Endothelial cell of umbilical vein (primary cell): ENCODE data around the gene TAF4B. TPM values are rescaled to one million over a fixed set of nuclear protein-coding genes. Genes with fewer than 3 reads are reported as not detected.

Experiments used
- BruUV-seq: library from RNA; stranded (reverse); fragments of 400-500 nt; replicated peaks from 2 replicates; lab custom pipeline; 2021; lab: Mats Ljungman, UMichigan
- CTCF ChIA-PET: fragments of 300-600, 350-600 bp; sonication (Branson Sonifier 250); formaldehyde crosslinking; loops from one replicate; lab custom pipeline; 2021; ENCODE audit warnings: antibody characterized with exemption, inconsistent platforms; lab: Charles Lee
- POLR2A ChIA-PET: fragments of 300-600, 350-600 bp; sonication (Branson Sonifier 250); formaldehyde crosslinking; loops from one replicate; lab custom pipeline; 2021; ENCODE audit warnings: antibody characterized with exemption, inconsistent platforms; lab: Charles Lee
- DNase-seq: peaks from one replicate; pipeline ENCODE4 v3.0.0-alpha.2; 2011; ENCODE audit warnings: low read depth, low spot score
- FAIRE-seq: peaks from 2 replicates; lab custom pipeline; 2011; peaks lifted over from hg19 to GRCh38; lab: Jason Lieb, UNC
- H2AFZ ChIP-seq: 2 replicates; pipeline ENCODE4 v1.6.0; 2012; ENCODE audit warnings: low read depth, low read length, control low read depth, inconsistent platforms
- H3K27ac ChIP-seq: 2 replicates; pipeline ENCODE4 v1.5.1; 2011; ENCODE audit warnings: low read depth, mild to moderate bottlenecking, control low read depth, low read length, moderate library complexity; ENCODE audit not compliant: insufficient read depth
- H3K27me3 ChIP-seq, 2 experiments: 2 replicates each; pipeline versions ENCODE4 v1.6.0 to v1.6.1; 2011; ENCODE audit warnings: low read length in 2 of 2, mixed read lengths in 1 of 2; ENCODE audit not compliant: control insufficient read depth in 2 of 2, insufficient read depth in 2 of 2
- H3K36me3 ChIP-seq, 2 experiments: 2 replicates in 1 of 2; 3 replicates in 1 of 2; pipeline ENCODE4 v1.5.1; 2011; ENCODE audit warnings: low read length in 2 of 2, mild to moderate bottlenecking in 1 of 2, moderate library complexity in 1 of 2; ENCODE audit not compliant: control insufficient read depth in 2 of 2, insufficient read depth in 2 of 2; ENCODE audit errors: extremely low read depth in 1 of 2
- H3K4me1 ChIP-seq: 3 replicates; pipeline ENCODE4 v1.5.1; 2011; ENCODE audit warnings: mild to moderate bottlenecking, low read length; ENCODE audit not compliant: control insufficient read depth, insufficient read depth; ENCODE audit errors: extremely low read depth
- H3K4me2 ChIP-seq: 2 replicates; pipeline ENCODE4 v1.6.1; 2011; ENCODE audit warnings: low read length, control low read depth, mixed read lengths; ENCODE audit not compliant: insufficient read depth
- H3K4me3 ChIP-seq, 3 experiments: fragments of 200-600 bp in 1 of 3; sonication (generic), shearing (Covaris generic) in 1 of 3; replicated peaks in 1 of 3; 2 replicates each; pipeline ENCODE4 v1.5.1; 2011 to 2016; ENCODE audit warnings: control low read depth in 3 of 3, low read length in 3 of 3, mild to moderate bottlenecking in 2 of 3, inconsistent platforms in 1 of 3, low read depth in 1 of 3, moderate library complexity in 1 of 3; ENCODE audit not compliant: insufficient read depth in 1 of 3
- H3K79me2 ChIP-seq: 2 replicates; pipeline ENCODE4 v1.6.0; 2012; ENCODE audit warnings: low read length, inconsistent platforms; ENCODE audit not compliant: control insufficient read depth, insufficient read depth
- H3K9ac ChIP-seq: replicated peaks from 2 replicates; pipeline ENCODE3; 2011; ENCODE audit warnings: low read length, control low read depth; ENCODE audit not compliant: insufficient read depth; ENCODE audit errors: extremely low read depth
- H3K9me1 ChIP-seq: replicated peaks from 3 replicates; pipeline ENCODE4 v1.6.0; 2011; ENCODE audit warnings: mild to moderate bottlenecking, low read length; ENCODE audit not compliant: control insufficient read depth, insufficient read depth; ENCODE audit errors: extremely low read depth
- H3K9me3 ChIP-seq: replicated peaks from 2 replicates; pipeline ENCODE4 v1.5.1; 2012; ENCODE audit warnings: low read length, inconsistent platforms; ENCODE audit not compliant: control insufficient read depth, insufficient read depth
- H4K20me1 ChIP-seq: replicated peaks from 2 replicates; pipeline ENCODE3; 2011; ENCODE audit warnings: mild to moderate bottlenecking, low read length; ENCODE audit not compliant: control insufficient read depth, insufficient read depth; ENCODE audit errors: extremely low read depth
- CTCF ChIP-seq, 2 donors: IDR thresholded peaks; 1 replicate in 1 of 2; 2 replicates in 1 of 2; pipeline ENCODE4 v1.5.1; 2011; ENCODE audit warnings: low read length in 2 of 2, mild to moderate bottlenecking in 2 of 2, moderate library complexity in 2 of 2, control low read depth in 1 of 2, inconsistent platforms in 1 of 2, low read depth in 1 of 2; ENCODE audit not compliant: insufficient read depth in 1 of 2; ENCODE audit errors: extremely low read depth in 1 of 2
- EZH2 ChIP-seq: IDR thresholded peaks from 2 replicates; pipeline ENCODE4 v1.6.1; 2012; ENCODE audit warnings: borderline replicate concordance, low read depth, mild to moderate bottlenecking, moderate library complexity, low read length, inconsistent platforms; ENCODE audit not compliant: severe bottlenecking
- FOS ChIP-seq: IDR thresholded peaks from 2 replicates; pipeline ENCODE4 v1.6.1; 2011; ENCODE audit warnings: mild to moderate bottlenecking, low read length, moderate library complexity, borderline replicate concordance; ENCODE audit not compliant: insufficient read depth
- GATA2 ChIP-seq: IDR thresholded peaks from 2 replicates; pipeline ENCODE4 v1.7.0; 2011; ENCODE audit warnings: low read depth, mild to moderate bottlenecking, moderate library complexity, mixed read lengths, low read length; ENCODE audit not compliant: insufficient read length, insufficient read depth
- JUN ChIP-seq: IDR thresholded peaks from 2 replicates; pipeline ENCODE4 v1.6.1; 2011; ENCODE audit warnings: borderline replicate concordance, low read depth; ENCODE audit not compliant: insufficient read length, insufficient read depth
- MYC ChIP-seq: IDR thresholded peaks from one replicate; pipeline ENCODE4 v1.6.1; 2011; ENCODE audit warnings: mild to moderate bottlenecking, low read depth, low read length
- POLR2A ChIP-seq: IDR thresholded peaks from 2 replicates; pipeline ENCODE4 v1.6.1; 2012; ENCODE audit warnings: low read depth, mild to moderate bottlenecking, control low read depth, low read length
- POLR2AphosphoS5 ChIP-seq: IDR thresholded peaks from 2 replicates; pipeline ENCODE4 v1.6.1; 2012; ENCODE audit warnings: low read depth, mild to moderate bottlenecking, control low read depth, low read length, moderate library complexity; ENCODE audit not compliant: insufficient read depth
- dilution Hi-C: fragments of 300-500 bp; cut with MboI; formaldehyde crosslinking; loops from one replicate; pipeline ENCODE4 v1.15.0; 2019; ENCODE audit warnings: low sequenced_read_pairs; ENCODE audit not compliant: extremely low pct_ligation_motif_present
- intact Hi-C: fragments of 100-400 bp; cut with micrococcal nuclease; formaldehyde crosslinking; loops from one replicate; pipeline ENCODE4 v1.10.0; 2022
- polyA plus RNA-seq, 4 experiments: library from polyadenylated mRNA; depleted of rRNA in 3 of 4; stranded (reverse) in 3 of 4; unstranded in 1 of 4; fragments of >200 nt; gene quantifications; 2 replicates each; pipeline versions ENCODE4 v1.2.1 to v1.2.3, GENCODE V29; 2011 to 2012; ENCODE audit warnings: missing spikeins in 1 of 4
- total RNA-seq: library from RNA; stranded (reverse); gene quantifications from 2 replicates; pipeline ENCODE4 v1.2.3, GENCODE V29; 2021
- TF ChIP-seq, protein P1 (sequence below): IDR thresholded peaks from 2 replicates; pipeline ENCODE4 v1.6.1; 2011; ENCODE audit not compliant: insufficient read depth, insufficient read length

The TAF4B gene
- total and polyA plus RNA-seq, 2 donors (not counting 3 experiments of a cell fraction or from before 2014, with no cell fraction given): 0.47 to 2.0 TPM

DNA sequence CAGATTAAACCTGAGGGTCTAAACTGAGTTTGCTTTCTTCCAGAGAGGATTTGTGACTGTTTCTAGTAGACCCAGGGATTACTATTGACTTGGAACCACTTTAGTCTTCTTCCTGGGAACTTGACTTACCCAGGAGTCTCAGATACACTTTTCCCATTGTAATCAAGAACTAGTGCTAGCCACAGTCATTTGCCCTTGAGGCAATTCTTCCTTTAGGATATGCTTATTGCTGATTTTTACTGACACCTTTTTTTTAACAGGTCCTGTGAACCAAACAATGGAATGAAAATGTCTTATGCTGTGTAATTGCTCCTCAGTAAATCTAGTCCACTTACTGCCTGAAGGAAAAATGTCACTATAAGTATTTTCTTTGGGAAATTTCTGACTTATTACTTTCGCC, 78.3 kb downstream of the TAF4B start:
- intact Hi-C loops (no loop called here), dilution Hi-C loops (no loop called here)
- no peaks in the 10 kb centered on the region for H3K36me3 ChIP-seq
- no TSS peak for BruUV-seq
- H3K4me2 ChIP-seq: no peak overlapping the region
- no peaks in the 10 kb centered on the region for H3K9me3 ChIP-seq
- H3K27me3 ChIP-seq: no peaks in the 10 kb centered on the region
- no peak overlapping the region for H2AFZ ChIP-seq
- H3K9ac ChIP-seq: no peak overlapping the region
- H3K79me2 ChIP-seq: no peaks in the 10 kb centered on the region
- H3K4me1 ChIP-seq: no peaks in the 10 kb centered on the region
- H3K4me3 ChIP-seq: no peak overlapping the region
- POLR2A ChIA-PET: no interaction called here
- no peak overlapping the region for H3K27ac ChIP-seq
- no peak for DNase-seq
- H3K9me1 ChIP-seq: no peaks in the 10 kb centered on the region
- H4K20me1 ChIP-seq: no peaks in the 10 kb centered on the region
- no peak for FAIRE-seq
- TF ChIP-seq CTCF (IDR thresholded peaks at IDR 0.05; ENCODE audit: extremely low read depth in 1 of 2, insufficient read depth in 1 of 2, low read depth in 1 of 2, low read length in 2 of 2) (no peak), POLR2AphosphoS5 (no peak), POLR2A (no peak), MYC (no peak), FOS (no peak), JUN (no peak), EZH2 (no peak), GATA2 (no peak)
- TF ChIP-seq, protein P1, sequence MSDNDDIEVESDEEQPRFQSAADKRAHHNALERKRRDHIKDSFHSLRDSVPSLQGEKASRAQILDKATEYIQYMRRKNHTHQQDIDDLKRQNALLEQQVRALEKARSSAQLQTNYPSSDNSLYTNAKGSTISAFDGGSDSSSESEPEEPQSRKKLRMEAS: no peak
- CTCF ChIA-PET: interaction anchor here (0.6 kb wide), 1 partner anchor 130 kb away, joined by 3 read pairs; no protein-coding TSS in a partner anchor
